Neuronal stem cell (in vitro differentiated cells): ENCODE results near the gene AKTIP.

Experiments
- DNase-seq: peaks from one replicate; pipeline ENCODE4 v3.0.0-alpha.2; 2013; ENCODE audit warnings: low spot score
- H2AFZ ChIP-seq: one replicate; pipeline ENCODE4 v1.6.1; 2013; ENCODE audit warnings: mild to moderate bottlenecking, low read length, inconsistent platforms
- H2AK5ac ChIP-seq: 2 replicates; pipeline ENCODE4 v1.6.1; 2013; ENCODE audit warnings: low read depth, mild to moderate bottlenecking, inconsistent platforms, low read length, moderate library complexity, mixed read lengths
- H2BK120ac ChIP-seq: 2 replicates; pipeline ENCODE4 v1.6.1; 2013; ENCODE audit warnings: low read depth, mild to moderate bottlenecking, inconsistent platforms, low read length, moderate library complexity, mixed read lengths
- H2BK12ac ChIP-seq: one replicate; pipeline ENCODE4 v1.6.1; 2013; ENCODE audit warnings: low read length, inconsistent platforms
- H2BK15ac ChIP-seq: 2 replicates; pipeline ENCODE4 v1.6.1; 2013; ENCODE audit warnings: mild to moderate bottlenecking, low read length, inconsistent platforms, mixed read lengths
- H2BK5ac ChIP-seq: one replicate; pipeline ENCODE4 v1.6.1; 2013; ENCODE audit warnings: inconsistent platforms, mild to moderate bottlenecking, low read length, moderate library complexity
- H3K14ac ChIP-seq: one replicate; pipeline ENCODE4 v1.6.1; 2013; ENCODE audit warnings: low read length, inconsistent platforms
- H3K18ac ChIP-seq: 2 replicates; pipeline ENCODE4 v1.6.1; 2013; ENCODE audit warnings: low read length, inconsistent platforms
- H3K23ac ChIP-seq: 2 replicates; pipeline ENCODE4 v1.6.1; 2013; ENCODE audit warnings: low read depth, mild to moderate bottlenecking, mixed read lengths, low read length, inconsistent platforms; ENCODE audit not compliant: poor library complexity
- H3K27ac ChIP-seq: replicated peaks from 3 replicates; pipeline ENCODE4 v1.5.1; 2013; ENCODE audit warnings: low read length, inconsistent platforms
- H3K27me3 ChIP-seq, 3 experiments: 2 replicates each; pipeline ENCODE4 v1.6.1; 2013; ENCODE audit warnings: low read length in 3 of 3, mild to moderate bottlenecking in 2 of 3, inconsistent platforms in 1 of 3, low read depth in 1 of 3, mixed read lengths in 1 of 3, moderate library complexity in 1 of 3; ENCODE audit not compliant: control insufficient read depth in 3 of 3, insufficient read depth in 3 of 3
- H3K36me3 ChIP-seq, 2 donors: replicated peaks in 1 of 2; 2 replicates each; pipeline ENCODE4 v1.6.1; 2013; ENCODE audit warnings: low read length in 2 of 2; ENCODE audit not compliant: control insufficient read depth in 2 of 2, insufficient read depth in 2 of 2
- H3K4ac ChIP-seq: 2 replicates; pipeline ENCODE4 v1.6.1; 2013; ENCODE audit warnings: inconsistent platforms, mild to moderate bottlenecking, low read length, moderate library complexity
- H3K4me1 ChIP-seq, 2 donors: 1 replicate in 1 of 2; 2 replicates in 1 of 2; pipeline ENCODE4 v1.6.1; 2013; ENCODE audit warnings: low read length in 2 of 2, low read depth in 1 of 2; ENCODE audit not compliant: control insufficient read depth in 2 of 2, insufficient read depth in 1 of 2
- H3K4me2 ChIP-seq: one replicate; pipeline ENCODE4 v1.6.1; 2013; ENCODE audit warnings: mild to moderate bottlenecking, low read length, inconsistent platforms; ENCODE audit not compliant: insufficient read depth, poor library complexity, severe bottlenecking
- H3K4me3 ChIP-seq, 2 donors: 2 replicates each; pipeline ENCODE4 v1.5.1; 2013; ENCODE audit warnings: low read length in 2 of 2, mild to moderate bottlenecking in 2 of 2, inconsistent platforms in 1 of 2, moderate library complexity in 1 of 2
- H3K79me1 ChIP-seq: one replicate; pipeline ENCODE4 v1.6.1; 2013; ENCODE audit warnings: low read depth, mild to moderate bottlenecking, inconsistent platforms, low read length, moderate library complexity
- H3K9ac ChIP-seq: one replicate; pipeline ENCODE4 v1.6.1; 2013; ENCODE audit warnings: mild to moderate bottlenecking, low read depth, low read length, inconsistent platforms; ENCODE audit not compliant: poor library complexity
- H3K9me3 ChIP-seq, 2 donors: replicated peaks in 1 of 2; 2 replicates each; pipeline versions ENCODE3 to v1.6.1; 2013; ENCODE audit warnings: low read length in 2 of 2, mild to moderate bottlenecking in 2 of 2, inconsistent platforms in 1 of 2, low read depth in 1 of 2, mixed read lengths in 1 of 2, moderate library complexity in 1 of 2; ENCODE audit not compliant: control insufficient read depth in 2 of 2, insufficient read depth in 1 of 2
- H4K8ac ChIP-seq: one replicate; pipeline ENCODE4 v1.6.1; 2013; ENCODE audit warnings: low read depth, mild to moderate bottlenecking, inconsistent platforms, low read length, moderate library complexity
- H4K91ac ChIP-seq: one replicate; pipeline ENCODE4 v1.6.1; 2013; ENCODE audit warnings: low read length, low read depth, mild to moderate bottlenecking, inconsistent platforms; ENCODE audit not compliant: poor library complexity
- WGBS, 2 donors: extraction: QIAGEN DNeasy Blood & Tissue Kit; methylation state at CpG; one replicate each; pipeline ENCODE4 v1.1.7; 2013; ENCODE audit warnings: missing lambda C conversion rate in 2 of 2, mixed read lengths in 1 of 2; ENCODE audit not compliant: insufficient read length in 2 of 2, insufficient replicate concordance in 1 of 2; ENCODE audit errors: extremely low coverage in 2 of 2; 5-methylcytosine and 5-hydroxymethylcytosine counted together

The AKTIP gene

DNA sequence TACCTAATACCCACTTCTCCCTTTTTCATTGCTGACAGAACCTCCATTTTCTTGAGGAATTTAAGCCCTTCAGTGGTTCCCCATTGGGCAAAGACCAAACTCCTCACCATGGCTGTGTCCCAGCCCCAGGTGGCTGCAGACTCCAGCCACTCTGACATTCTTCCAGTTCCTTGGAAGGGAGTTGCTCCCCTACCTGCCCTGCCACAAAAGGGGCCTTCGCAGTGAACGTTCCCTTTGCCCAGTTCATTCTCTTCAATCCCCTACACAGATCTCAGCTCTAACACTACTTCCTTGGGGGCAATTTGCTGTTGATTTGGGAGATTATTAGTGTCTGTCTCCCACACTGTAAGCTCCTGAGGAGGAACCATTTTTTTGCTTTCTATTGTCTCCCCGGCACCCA is 3.2 kb upstream of the AKTIP start:
- H2AK5ac ChIP-seq, result no peak overlapping the region
- H2BK15ac ChIP-seq, result no peak overlapping the region
- H3K79me1 ChIP-seq, result no peaks in the 10 kb centered on the region
- H3K4ac ChIP-seq, result no peak overlapping the region
- no peak overlapping the region for H4K8ac ChIP-seq
- no peak overlapping the region for H2BK12ac ChIP-seq
- peaks cover 10 to 21% of the 10 kb centered on the region in 2 donors for H3K4me1 ChIP-seq
- no peak overlapping the region for H2BK5ac ChIP-seq
- H3K4me2 ChIP-seq, result no peak overlapping the region
- H3K23ac ChIP-seq, result no peak overlapping the region
- no peak overlapping the region for H3K4me3 ChIP-seq
- no peak overlapping the region for H3K18ac ChIP-seq
- H3K9me3 ChIP-seq, result no peaks in the 10 kb centered on the region
- H3K36me3 ChIP-seq, result no peaks in the 10 kb centered on the region
- no peak overlapping the region for H2BK120ac ChIP-seq
- H4K91ac ChIP-seq, result no peak overlapping the region
- DNase-seq, result no peak
- H2AFZ ChIP-seq, result no peak overlapping the region
- H3K27me3 ChIP-seq, result peaks cover 0 to 3% (median 0%) of the 10 kb centered on the region in 3 experiments
- no CpG with 5 or more reads among the region's 3 CpGs for WGBS, 2 donors
- H3K27ac ChIP-seq, result no peak overlapping the region
- no peak overlapping the region for H3K14ac ChIP-seq
- H3K9ac ChIP-seq, result no peak overlapping the region

DNA sequence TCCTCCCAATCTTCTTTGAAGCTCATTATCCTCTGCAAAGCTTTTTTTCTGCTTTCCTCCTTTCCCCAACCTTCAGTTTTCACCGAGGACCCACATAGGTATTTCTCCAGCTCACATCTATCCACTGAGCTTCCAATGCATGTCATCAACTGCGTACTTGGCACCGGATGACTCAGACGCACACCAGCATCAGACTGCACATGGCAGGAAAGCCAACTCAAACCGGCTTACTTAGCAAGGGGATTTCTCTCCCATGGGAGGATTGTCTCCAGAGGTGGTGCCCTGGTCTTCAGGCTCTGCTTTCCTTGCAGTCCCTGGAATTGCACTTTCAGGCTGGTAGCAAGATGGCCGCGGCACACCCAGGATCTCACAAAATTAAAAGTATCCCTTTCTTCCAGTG is 1.7 kb upstream of the AKTIP start:
- Histone ChIP-seq H2BK15ac (no peak overlapping the region), H3K27me3 (peaks cover 0 to 3% (median 0%) of the 10 kb centered on the region in 3 experiments), H3K14ac (no peak overlapping the region), H3K4ac (no peak overlapping the region), H2AFZ (peak overlapping the region; percentile 89), H3K36me3 (no peaks in the 10 kb centered on the region), H3K9me3 (no peaks in the 10 kb centered on the region), H3K4me2 (no peak overlapping the region), H3K4me3 (peak overlapping the region in 1 of 2 donors; percentile 78), H4K91ac (no peak overlapping the region), H2BK120ac (no peak overlapping the region), H3K4me1 (peaks cover 7 to 20% of the 10 kb centered on the region in 2 donors), H3K79me1 (no peaks in the 10 kb centered on the region), H3K23ac (no peak overlapping the region), H2BK12ac (no peak overlapping the region), H2BK5ac (no peak overlapping the region), H3K27ac (no peak overlapping the region), H3K9ac (no peak overlapping the region), H2AK5ac (no peak overlapping the region), H3K18ac (no peak overlapping the region), H4K8ac (no peak overlapping the region)
- WGBS, 2 donors, result no CpG with 5 or more reads among the region's 7 CpGs
- DNase-seq, result no peak

DNA sequence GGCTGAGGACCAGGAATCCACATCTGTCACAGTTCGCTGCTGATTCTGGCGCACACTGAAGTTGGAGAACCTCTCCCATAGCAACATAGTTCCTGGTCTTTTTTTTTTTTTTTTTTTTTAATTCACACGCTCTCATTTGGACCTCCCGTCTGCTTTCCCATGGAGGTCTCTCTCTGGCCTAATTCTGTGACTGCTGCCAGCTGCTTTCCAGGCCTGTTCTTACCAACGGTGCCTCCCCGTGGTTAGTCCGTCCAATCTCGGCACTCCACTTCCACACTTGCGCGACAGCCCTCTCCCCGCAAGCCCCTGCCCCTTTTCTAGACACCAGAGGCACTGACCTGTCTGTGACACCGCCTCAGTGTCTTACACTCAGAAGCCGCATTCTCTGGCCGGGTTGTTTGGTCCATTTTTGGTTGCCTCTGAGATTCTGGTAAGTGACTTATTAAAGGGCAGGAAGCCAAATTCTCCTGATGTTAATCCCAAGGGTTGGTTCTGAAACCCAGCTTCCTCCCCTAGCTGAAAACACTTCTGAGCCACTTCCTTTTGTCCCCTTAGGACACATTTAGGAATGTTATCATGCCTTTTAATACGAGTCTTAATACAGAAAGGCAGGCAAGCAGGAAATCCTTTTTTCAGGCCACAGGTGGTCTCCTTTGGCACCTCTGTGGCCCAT is 1.1 kb upstream of the AKTIP start:
- Histone ChIP-seq H2AFZ (peak overlapping the region; percentile 89), H3K9me3 (no peaks in the 10 kb centered on the region), H3K27me3 (peaks cover 0 to 3% (median 0%) of the 10 kb centered on the region in 3 experiments), H2BK15ac (no peak overlapping the region), H3K14ac (no peak overlapping the region), H2BK120ac (no peak overlapping the region), H3K23ac (no peak overlapping the region), H3K79me1 (no peaks in the 10 kb centered on the region), H4K8ac (no peak overlapping the region), H3K4me2 (peak overlapping the region; percentile 83), H4K91ac (no peak overlapping the region), H3K4ac (no peak overlapping the region), H3K9ac (no peak overlapping the region), H3K18ac (peak overlapping the region; percentile 1), H3K36me3 (peaks cover 0 to under 1% of the 10 kb centered on the region in 2 donors), H3K4me1 (peaks cover 7 to 20% of the 10 kb centered on the region in 2 donors), H3K27ac (no peak overlapping the region), H3K4me3 (peak overlapping the region; percentile 37 to 78), H2BK5ac (peak overlapping the region; percentile 21), H2BK12ac (no peak overlapping the region), H2AK5ac (no peak overlapping the region)
- DNase-seq, result no peak
- no CpG with 5 or more reads among the region's 15 CpGs for WGBS, 2 donors

DNA sequence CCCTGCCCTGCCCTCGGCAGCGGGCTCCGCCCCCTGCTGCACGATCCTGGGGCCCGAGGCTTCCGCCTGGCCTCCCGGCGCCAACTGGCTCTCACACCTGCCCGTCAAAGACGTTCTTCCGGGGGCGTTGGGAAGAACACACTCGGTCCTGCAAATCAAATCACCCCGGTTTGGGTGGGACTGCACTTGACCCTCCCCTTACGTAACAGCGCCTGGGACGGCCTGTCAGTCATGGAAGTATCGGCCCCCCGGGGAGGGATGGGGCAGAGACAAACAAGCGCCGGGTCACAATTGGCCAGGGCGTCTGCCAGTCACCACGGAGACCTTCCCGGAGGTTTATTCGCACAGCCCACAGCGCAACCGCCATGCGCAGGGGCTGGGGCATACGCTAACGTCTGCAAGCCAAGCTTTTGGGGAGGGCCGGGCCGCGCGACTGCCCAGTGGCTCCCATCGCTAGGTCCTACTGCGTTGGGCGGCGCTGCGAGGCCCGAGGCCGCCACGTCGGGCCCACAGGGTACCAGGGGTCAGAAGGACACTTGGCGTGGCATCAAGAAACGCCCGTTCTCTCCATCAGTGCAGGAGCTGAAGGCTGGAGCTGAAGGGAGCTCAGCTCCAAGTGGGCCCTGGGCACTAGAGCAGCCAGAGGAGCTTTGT is 388 bp upstream of the AKTIP start:
- H2BK12ac ChIP-seq, result no peak overlapping the region
- H2AFZ ChIP-seq, result peak overlapping the region; percentile 92
- no peak overlapping the region for H3K14ac ChIP-seq
- H3K18ac ChIP-seq, result peak overlapping the region; percentile 83
- H3K79me1 ChIP-seq, result no peaks in the 10 kb centered on the region
- H3K4me1 ChIP-seq, result peaks cover 7 to 20% of the 10 kb centered on the region in 2 donors
- peak overlapping the region; percentile 21 for H2BK5ac ChIP-seq
- H3K27ac ChIP-seq, result peak overlapping the region; percentile 85
- H4K91ac ChIP-seq, result no peak overlapping the region
- H3K9me3 ChIP-seq, result no peaks in the 10 kb centered on the region
- no peak overlapping the region for H3K4ac ChIP-seq
- H3K4me2 ChIP-seq, result peak overlapping the region; percentile 83
- peaks cover 0 to 3% (median 0%) of the 10 kb centered on the region in 3 experiments for H3K27me3 ChIP-seq
- no peak overlapping the region for H2BK15ac ChIP-seq
- peak overlapping the region; percentile 65 for H3K9ac ChIP-seq
- H2AK5ac ChIP-seq, result no peak overlapping the region
- DNase-seq, result peak; percentile 100
- H3K36me3 ChIP-seq, result peaks cover 1 to 8% of the 10 kb centered on the region in 2 donors
- WGBS, 2 donors, result no CpG with 5 or more reads among the region's 46 CpGs
- peak overlapping the region; percentile 52 for H4K8ac ChIP-seq
- peak overlapping the region; percentile 82 for H3K23ac ChIP-seq
- no peak overlapping the region for H2BK120ac ChIP-seq
- peak overlapping the region; percentile 80 to 83 for H3K4me3 ChIP-seq
